ENCODE measurements around the gene LSM14B. TPM values are rescaled to one million over a fixed set of nuclear protein-coding genes. Genes with fewer than 3 reads are reported as not detected.

Gene LSM14B
- total RNA-seq, 2 experiments from 2014 or later: 34.5 to 35.7 TPM

DNA sequence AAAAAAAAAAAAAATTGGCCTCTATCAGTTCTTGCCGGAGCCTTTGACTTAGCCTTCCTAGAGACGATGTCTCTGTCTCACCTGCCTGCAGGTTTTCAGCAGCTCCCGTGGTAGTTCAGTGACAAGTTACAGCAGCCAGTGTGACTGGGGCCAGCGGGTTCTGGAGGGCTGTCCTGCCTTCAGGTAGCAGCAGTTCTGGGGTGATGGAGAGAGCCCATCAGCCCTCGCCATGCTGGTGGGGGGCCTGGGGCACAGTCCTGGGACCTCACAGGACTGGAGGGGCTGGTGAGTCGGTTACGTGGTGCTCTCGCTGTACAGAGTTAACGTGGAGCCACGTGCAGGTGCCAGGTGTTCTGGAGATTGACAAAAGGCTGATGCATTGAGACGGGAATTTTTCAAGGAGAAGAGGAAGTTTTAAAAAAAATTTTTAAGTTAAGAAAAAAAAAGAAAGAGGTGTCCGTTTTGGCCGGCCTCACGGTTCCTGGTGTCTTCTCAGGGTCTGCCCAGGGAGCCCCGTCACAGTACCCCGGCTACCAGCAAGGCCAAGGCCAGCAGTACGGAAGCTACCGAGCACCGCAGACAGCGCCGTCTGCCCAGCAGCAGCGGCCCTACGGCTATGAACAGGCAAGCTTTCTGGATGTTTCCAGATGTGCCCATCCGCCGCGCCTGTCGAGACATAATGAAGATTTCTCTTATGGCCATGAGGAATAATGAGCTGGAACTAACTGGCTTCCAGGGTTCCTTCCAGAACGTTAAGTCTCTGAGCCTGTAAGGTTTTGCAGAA is 51.9 kb downstream of the LSM14B start:
- ChIA-PET POLR2A (no interaction called here), CTCF (no interaction called here)
- DNase-seq (no peak), ATAC-seq (ENCODE audit: poor library complexity) (no peak)
- Mint-ChIP-seq H3K9me3 (no peaks in the 10 kb centered on the region), H3K4me1 (ENCODE audit: low read depth) (no peaks in the 10 kb centered on the region), H3K4me3 (no peak overlapping the region), H3K27me3 (no peaks in the 10 kb centered on the region), H3K36me3 (ENCODE audit: low read depth) (peaks cover 12% of the 10 kb centered on the region), H3K27ac (no peak overlapping the region)
- Histone ChIP-seq H3K9me3 (ENCODE audit: control insufficient read depth in 1 of 2, insufficient read depth in 1 of 2, low read length in 2 of 2) (no peaks in the 10 kb centered on the region), H3K4me3 (ENCODE audit: low read length) (no peak overlapping the region), H3K27ac (ENCODE audit: low read depth in 1 of 2, low read length in 2 of 2) (no peak overlapping the region), H3K36me3 (ENCODE audit: insufficient read depth, low read length) (peaks cover 11% of the 10 kb centered on the region), H3K4me1 (ENCODE audit: insufficient read depth, low read length) (no peaks in the 10 kb centered on the region), H3K27me3 (ENCODE audit: control insufficient read depth in 1 of 2, insufficient read depth in 2 of 2, low read length in 2 of 2) (no peaks in the 10 kb centered on the region)
- intact Hi-C loops (cut with DNase I, micrococcal nuclease): no loop called here
- TF ChIP-seq, protein P1, sequence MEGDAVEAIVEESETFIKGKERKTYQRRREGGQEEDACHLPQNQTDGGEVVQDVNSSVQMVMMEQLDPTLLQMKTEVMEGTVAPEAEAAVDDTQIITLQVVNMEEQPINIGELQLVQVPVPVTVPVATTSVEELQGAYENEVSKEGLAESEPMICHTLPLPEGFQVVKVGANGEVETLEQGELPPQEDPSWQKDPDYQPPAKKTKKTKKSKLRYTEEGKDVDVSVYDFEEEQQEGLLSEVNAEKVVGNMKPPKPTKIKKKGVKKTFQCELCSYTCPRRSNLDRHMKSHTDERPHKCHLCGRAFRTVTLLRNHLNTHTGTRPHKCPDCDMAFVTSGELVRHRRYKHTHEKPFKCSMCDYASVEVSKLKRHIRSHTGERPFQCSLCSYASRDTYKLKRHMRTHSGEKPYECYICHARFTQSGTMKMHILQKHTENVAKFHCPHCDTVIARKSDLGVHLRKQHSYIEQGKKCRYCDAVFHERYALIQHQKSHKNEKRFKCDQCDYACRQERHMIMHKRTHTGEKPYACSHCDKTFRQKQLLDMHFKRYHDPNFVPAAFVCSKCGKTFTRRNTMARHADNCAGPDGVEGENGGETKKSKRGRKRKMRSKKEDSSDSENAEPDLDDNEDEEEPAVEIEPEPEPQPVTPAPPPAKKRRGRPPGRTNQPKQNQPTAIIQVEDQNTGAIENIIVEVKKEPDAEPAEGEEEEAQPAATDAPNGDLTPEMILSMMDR (IDR thresholded peaks at IDR 0.05): no peak

DNA sequence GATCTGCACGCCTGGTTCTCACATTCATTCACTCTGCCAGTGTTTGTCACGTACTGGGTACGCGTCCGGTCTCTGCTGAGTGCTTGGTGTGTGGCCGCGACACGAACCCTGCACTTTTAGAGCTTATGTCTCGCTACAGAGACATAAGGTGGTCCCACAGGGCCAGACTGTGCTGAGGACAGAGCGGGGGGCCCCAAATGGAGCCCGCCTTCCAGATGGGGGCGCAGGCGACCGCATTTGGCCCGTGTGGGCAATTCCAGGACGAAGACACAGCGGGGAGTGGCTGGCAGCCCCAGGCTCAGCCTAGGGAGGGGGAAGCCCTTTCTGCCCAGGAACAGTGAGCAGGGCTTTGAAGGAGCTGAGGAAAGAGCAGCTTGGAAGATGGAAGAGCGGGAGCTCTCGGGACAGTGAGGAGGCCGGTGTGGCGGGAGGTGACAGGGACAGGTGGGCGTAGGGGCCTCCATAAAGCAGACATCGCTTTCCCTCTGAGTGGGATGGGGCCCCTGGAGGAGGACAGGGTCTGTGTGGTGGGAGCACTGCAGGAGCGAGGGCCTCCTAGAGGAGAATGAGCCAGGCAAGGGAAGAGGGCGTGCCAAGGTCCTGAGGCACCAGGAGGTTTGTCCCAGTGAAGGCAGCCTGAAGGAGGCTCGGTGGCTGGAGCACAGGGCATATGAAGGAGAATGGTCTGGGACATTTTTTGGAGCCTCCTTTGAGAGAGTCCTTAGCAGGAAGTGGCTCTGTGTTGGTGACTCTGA is 52.8 kb downstream of the LSM14B start:
- Histone ChIP-seq H3K4me1 (ENCODE audit: insufficient read depth, low read length) (no peaks in the 10 kb centered on the region), H3K27ac (ENCODE audit: low read depth in 1 of 2, low read length in 2 of 2) (no peak overlapping the region), H3K4me3 (ENCODE audit: low read length) (no peak overlapping the region), H3K9me3 (ENCODE audit: control insufficient read depth in 1 of 2, insufficient read depth in 1 of 2, low read length in 2 of 2) (no peaks in the 10 kb centered on the region), H3K36me3 (ENCODE audit: insufficient read depth, low read length) (peaks cover 11% of the 10 kb centered on the region), H3K27me3 (ENCODE audit: control insufficient read depth in 1 of 2, insufficient read depth in 2 of 2, low read length in 2 of 2) (no peaks in the 10 kb centered on the region)
- H3K4me1 Mint-ChIP-seq (ENCODE audit: low read depth): no peaks in the 10 kb centered on the region
- no peaks in the 10 kb centered on the region for H3K9me3 Mint-ChIP-seq
- H3K27ac Mint-ChIP-seq: no peak overlapping the region
- TF ChIP-seq, protein P1 (IDR thresholded peaks at IDR 0.05): no peak
- H3K4me3 Mint-ChIP-seq: no peak overlapping the region
- ATAC-seq (ENCODE audit: poor library complexity) (no peak), DNase-seq (no peak)
- H3K27me3 Mint-ChIP-seq: no peaks in the 10 kb centered on the region
- H3K36me3 Mint-ChIP-seq (ENCODE audit: low read depth): peaks cover 10% of the 10 kb centered on the region
- POLR2A ChIA-PET: no interaction called here
- CTCF ChIA-PET: no interaction called here
- intact Hi-C loops (cut with DNase I, micrococcal nuclease): no loop called here

GRCh38 chr20:62175711-62176110 is 53.4 kb downstream of the LSM14B start:
- no peaks in the 10 kb centered on the region for H3K9me3 ChIP-seq (ENCODE audit: control insufficient read depth in 1 of 2, insufficient read depth in 1 of 2, low read length in 2 of 2)
- no peak for DNase-seq
- intact Hi-C loops (cut with DNase I, micrococcal nuclease): no loop called here
- no peak overlapping the region for H3K4me3 Mint-ChIP-seq
- H3K4me3 ChIP-seq (ENCODE audit: low read length): no peak overlapping the region
- no peak overlapping the region for H3K27ac ChIP-seq (ENCODE audit: low read depth in 1 of 2, low read length in 2 of 2)
- peaks cover 11% of the 10 kb centered on the region for H3K36me3 ChIP-seq (ENCODE audit: insufficient read depth, low read length)
- no peaks in the 10 kb centered on the region for H3K27me3 ChIP-seq (ENCODE audit: control insufficient read depth in 1 of 2, insufficient read depth in 2 of 2, low read length in 2 of 2)
- CTCF ChIA-PET: no interaction called here
- POLR2A ChIA-PET: no interaction called here
- H3K27ac Mint-ChIP-seq: no peak overlapping the region
- no peaks in the 10 kb centered on the region for H3K27me3 Mint-ChIP-seq
- no peak for ATAC-seq (ENCODE audit: poor library complexity)
- H3K9me3 Mint-ChIP-seq: no peaks in the 10 kb centered on the region
- no peaks in the 10 kb centered on the region for H3K4me1 Mint-ChIP-seq (ENCODE audit: low read depth)
- TF ChIP-seq, protein P1 (IDR thresholded peaks at IDR 0.05): no peak
- H3K4me1 ChIP-seq (ENCODE audit: insufficient read depth, low read length): no peaks in the 10 kb centered on the region
- H3K36me3 Mint-ChIP-seq (ENCODE audit: low read depth): peaks cover 10% of the 10 kb centered on the region
